ENCODE results near the gene ZCCHC17.

Gene ZCCHC17

DNA sequence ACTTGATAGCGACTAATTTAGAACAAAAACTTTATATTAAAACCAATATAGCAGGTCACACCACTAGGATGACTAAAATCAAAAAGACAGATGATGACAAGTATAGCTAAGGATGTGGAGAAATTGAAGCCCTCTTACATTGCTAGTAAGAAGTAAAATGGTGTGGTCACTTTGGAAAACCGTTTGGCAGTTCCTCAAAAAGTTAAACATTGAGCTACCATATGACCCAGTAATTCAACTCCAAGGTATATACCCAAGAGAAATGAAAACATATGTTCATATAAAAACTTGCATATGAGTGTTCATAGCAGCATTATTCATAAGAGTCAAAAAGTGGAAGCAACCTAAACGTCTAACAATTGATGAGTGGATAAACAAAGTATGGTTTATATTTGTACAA lies 103.1 kb downstream of the ZCCHC17 start:
- H3K4me3 ChIP-seq (ENCODE audit: low read depth, low read length), result no peak overlapping the region
- TF ChIP-seq, protein P1, sequence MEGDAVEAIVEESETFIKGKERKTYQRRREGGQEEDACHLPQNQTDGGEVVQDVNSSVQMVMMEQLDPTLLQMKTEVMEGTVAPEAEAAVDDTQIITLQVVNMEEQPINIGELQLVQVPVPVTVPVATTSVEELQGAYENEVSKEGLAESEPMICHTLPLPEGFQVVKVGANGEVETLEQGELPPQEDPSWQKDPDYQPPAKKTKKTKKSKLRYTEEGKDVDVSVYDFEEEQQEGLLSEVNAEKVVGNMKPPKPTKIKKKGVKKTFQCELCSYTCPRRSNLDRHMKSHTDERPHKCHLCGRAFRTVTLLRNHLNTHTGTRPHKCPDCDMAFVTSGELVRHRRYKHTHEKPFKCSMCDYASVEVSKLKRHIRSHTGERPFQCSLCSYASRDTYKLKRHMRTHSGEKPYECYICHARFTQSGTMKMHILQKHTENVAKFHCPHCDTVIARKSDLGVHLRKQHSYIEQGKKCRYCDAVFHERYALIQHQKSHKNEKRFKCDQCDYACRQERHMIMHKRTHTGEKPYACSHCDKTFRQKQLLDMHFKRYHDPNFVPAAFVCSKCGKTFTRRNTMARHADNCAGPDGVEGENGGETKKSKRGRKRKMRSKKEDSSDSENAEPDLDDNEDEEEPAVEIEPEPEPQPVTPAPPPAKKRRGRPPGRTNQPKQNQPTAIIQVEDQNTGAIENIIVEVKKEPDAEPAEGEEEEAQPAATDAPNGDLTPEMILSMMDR (IDR thresholded peaks at IDR 0.05; ENCODE audit: low read depth, low read length, missing control alignments), result no peak
- DNase-seq (ENCODE audit: low read depth), result no peak

DNA sequence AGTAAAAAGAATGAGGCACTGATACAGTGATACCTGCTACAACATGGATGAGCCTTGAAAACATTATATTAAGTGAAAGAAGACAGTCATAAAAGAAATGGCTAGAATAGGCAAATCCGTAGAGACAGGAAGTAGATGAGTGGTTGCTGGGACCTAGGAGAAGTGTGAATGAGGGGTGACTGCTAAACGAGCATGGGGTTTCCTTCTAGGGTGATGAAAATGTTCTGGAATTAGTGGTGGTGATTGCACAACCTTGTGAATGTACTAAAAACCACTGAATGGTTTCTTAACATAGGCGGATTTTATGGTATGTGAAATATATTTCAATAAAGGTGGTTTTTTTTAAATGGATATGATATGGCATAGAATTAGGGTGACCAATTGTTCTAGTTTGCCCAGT lies 103.6 kb downstream of the ZCCHC17 start:
- DNase-seq (ENCODE audit: low read depth), result no peak
- TF ChIP-seq, protein P1 (IDR thresholded peaks at IDR 0.05; ENCODE audit: low read depth, low read length, missing control alignments), result no peak
- no peak overlapping the region for H3K4me3 ChIP-seq (ENCODE audit: low read depth, low read length)

DNA sequence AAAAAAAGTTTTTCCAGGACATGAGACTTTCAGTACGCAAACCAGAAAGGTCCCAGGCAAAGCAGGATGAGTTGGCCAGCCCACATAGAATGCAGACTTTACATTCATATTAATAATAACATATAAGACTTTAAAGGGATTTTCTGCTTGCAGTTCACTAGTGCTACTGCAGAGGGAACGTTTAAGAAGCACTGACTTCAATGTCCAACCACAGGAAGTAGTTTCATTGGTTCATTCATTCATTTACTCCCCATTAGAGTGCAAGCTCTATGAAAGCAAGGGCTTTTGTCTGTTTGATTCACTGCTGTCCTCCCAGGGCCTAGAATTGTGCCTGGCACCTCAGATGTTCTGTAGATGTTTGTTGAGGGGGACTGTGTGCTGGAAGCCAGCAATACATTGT lies 104.4 kb downstream of the ZCCHC17 start:
- TF ChIP-seq, protein P1 (IDR thresholded peaks at IDR 0.05; ENCODE audit: low read depth, low read length, missing control alignments), result no peak
- DNase-seq (ENCODE audit: low read depth), result no peak

DNA sequence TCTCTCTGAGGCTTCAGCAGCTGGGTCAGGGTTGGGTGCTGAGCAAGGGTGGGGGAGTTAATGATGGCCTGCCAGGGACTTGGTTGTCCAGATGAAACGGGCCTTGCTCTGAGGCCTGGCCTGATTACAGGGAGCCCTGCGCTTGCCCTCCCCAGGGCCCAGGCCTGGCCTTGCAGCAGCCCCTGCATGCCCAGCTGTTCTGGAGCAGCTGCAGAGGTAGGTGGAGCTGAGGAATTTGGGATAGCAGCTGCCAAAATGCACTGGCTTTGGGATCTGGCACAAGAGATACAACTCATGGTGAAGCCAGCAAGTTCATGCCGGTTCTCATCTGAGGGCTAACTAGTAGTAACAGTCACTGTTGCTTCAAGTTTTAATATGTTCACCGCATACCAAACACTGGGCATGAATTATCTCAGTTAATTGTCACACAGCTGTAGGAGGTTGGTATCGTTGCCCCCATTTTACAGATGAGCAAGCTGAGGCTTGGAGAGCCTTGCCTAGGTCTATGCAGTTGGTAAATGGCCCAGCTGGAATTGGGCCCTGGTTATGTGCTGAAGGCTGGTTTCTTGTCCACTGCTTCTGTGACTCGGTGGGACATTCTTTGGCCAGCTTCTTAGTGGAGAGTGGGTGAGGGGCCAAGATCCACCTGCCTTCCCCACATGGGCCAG lies 108.9 kb downstream of the ZCCHC17 start:
- TF ChIP-seq, protein P1 (IDR thresholded peaks at IDR 0.05; ENCODE audit: low read depth, low read length, missing control alignments), result no peak
- DNase-seq (ENCODE audit: low read depth), result no peak
- H3K4me3 ChIP-seq (ENCODE audit: low read depth, low read length), result no peak overlapping the region

More for the DNA sequence above, 104.4 kb downstream of the ZCCHC17 start:
- no peak overlapping the region for H3K4me3 ChIP-seq (ENCODE audit: low read depth, low read length)

DNA sequence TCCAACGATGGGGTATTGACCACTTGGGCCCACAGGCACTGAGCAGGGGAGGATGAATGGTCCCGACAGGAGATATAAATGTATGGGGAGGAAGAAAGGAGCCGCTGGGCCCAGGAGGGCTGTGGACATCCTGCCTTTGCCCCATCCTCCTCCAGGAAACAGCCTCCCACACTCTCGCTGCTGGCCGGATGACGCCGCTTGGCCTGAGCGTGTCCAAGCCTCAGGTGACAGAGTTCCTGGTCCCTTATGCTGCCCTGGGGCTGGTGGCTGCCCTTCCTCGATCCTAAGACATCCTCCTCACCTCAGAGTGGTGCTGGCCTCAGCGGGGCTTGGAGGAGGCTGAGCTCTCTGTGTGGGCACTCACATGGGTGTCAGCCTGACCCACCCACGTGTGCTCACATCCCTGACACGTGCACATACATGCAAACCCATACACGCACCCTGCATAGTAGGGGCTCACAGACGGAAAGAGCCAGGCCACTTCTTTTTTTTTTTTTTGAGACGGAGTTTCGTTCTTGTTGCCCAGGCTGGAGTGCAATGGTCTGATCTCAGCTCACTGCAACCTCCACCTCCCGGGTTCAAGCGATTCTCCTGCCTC lies 110.3 kb downstream of the ZCCHC17 start:
- H3K4me3 ChIP-seq (ENCODE audit: low read depth, low read length), result no peak overlapping the region
- TF ChIP-seq, protein P1 (IDR thresholded peaks at IDR 0.05; ENCODE audit: low read depth, low read length, missing control alignments), result no peak
- DNase-seq (ENCODE audit: low read depth), result no peak

DNA sequence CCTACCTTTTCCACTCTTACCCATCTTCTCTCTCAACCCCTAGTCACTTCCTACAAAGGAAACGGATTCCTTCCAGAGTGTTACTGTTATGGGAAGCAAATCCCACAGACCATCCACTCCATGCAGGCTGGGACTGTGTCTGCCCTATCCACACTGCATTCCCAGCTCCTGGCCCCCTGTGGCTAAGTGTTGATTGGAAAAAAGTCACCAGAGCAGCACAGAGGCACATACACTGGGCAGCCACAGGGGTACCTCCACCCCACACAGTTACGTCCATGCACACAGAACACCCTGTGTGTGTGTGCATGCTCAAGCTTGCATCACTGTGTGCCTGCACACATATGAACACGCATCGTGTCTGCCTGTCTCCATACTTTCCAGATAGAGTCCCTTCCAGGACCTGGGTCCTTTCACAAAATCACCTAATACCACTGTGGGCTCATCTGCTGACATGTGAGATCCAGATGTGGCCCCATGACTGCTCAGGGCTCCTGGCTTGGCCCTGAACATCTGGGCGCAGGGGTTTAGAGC lies 112.0 kb downstream of the ZCCHC17 start:
- TF ChIP-seq, protein P1 (IDR thresholded peaks at IDR 0.05; ENCODE audit: low read depth, low read length, missing control alignments), result no peak
- no peak overlapping the region for H3K4me3 ChIP-seq (ENCODE audit: low read depth, low read length)
- DNase-seq (ENCODE audit: low read depth), result no peak

Data from GM12864 (cell line).